Hematopoietic multipotent progenitor cell treated with erythropoietin and hydrocortisone succinate and interleukin-3 and kit ligand, for 8 days (in vitro differentiated cells): Measurements from ENCODE around the gene HAGHL.
"Not testable (repeated sequence)": the region's sequence is repeated elsewhere in the genome, so short reads cannot be mapped to it uniquely, and the experiment has no call there.

Experiments
- DNase-seq: peaks from one replicate; pipeline ENCODE4 v3.0.0-alpha.2; 2015

Gene HAGHL

DNA sequence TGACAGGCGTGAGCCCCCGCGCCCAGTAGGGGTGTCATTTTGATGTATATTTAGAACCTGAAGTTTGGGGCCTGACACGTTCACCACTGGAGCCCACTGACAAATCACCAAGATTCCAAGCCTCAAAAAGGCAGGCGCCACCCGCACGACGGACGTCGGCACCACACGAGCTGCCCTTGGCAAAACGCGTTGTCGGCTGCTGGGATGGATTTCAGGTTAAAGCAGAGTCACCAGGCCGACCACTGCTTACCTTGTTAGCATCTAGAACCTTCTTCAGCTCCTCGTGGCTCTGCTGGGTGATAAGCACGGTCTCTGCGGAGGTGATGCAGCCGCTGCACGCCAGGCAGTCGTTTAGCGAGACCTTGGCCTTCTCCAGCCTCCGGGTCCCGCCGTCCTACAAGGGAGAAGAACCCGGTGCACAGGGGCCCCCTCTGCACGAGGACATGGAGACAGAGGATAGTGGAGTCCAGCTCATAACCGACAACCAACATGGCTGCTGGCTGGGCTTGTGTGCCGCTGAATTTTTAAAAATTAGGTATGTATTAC is 10.1 kb downstream of the HAGHL start:
- no peak for DNase-seq

DNA sequence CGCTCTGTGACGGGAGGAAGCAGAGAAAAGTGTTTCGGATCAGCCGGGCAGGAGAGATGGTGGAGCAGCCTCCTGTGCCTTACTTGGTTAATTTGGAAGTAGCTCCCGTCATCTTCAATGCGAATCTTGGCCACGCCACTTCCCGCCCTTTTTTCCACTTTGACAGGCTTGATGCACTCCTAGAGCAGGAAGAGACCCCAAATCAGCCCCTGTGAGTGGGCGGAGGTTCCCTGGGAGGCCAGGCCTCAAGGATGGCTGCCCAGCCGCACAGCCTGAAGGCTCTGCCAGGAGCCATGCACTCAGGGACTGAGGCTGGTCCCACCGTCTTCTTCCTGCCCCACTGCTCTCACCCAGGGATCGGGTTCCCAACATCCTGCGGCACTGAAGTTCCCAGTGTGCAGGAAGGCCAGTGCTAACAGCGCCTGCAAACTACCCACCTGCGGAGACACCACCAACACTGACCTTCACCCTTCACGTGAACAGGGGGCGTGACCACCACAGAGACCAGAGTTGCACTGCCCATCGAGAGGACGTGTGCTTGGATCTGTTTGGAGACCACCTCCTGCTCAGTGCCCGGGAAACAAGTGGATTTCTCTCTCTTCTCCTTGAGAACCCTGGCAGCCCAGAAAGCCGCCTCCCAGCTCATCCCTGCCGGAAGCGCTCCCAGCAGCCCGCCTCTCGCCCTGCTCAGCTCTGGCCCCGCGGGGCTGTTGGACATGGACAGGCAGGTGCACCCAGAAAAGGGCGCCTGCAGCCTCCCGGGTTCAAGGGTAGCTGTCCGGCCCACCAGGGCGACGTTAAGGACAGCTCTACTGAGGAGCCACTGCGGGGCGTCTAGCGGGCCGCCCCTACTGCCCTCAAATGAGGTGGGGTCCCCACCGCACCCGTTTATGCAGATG is 12.9 kb downstream of the HAGHL start:
- no peak for DNase-seq

DNA sequence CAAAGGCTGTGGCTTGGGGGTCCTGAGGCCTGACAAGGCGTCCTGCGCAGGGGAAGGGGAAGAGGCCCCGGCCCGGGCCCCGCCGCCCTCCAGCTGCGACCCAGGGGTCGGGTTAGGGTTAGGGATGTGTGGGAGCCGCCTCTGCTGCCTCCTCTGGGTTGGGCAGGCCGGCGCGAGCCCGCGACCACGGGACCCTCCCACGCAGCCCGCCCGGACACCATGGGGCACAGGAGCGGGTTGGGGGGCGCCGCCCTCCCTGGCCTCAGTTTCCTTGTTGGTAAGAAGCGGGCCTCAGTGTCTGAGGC is 13.5 kb downstream of the HAGHL start:
- no peak for DNase-seq

DNA sequence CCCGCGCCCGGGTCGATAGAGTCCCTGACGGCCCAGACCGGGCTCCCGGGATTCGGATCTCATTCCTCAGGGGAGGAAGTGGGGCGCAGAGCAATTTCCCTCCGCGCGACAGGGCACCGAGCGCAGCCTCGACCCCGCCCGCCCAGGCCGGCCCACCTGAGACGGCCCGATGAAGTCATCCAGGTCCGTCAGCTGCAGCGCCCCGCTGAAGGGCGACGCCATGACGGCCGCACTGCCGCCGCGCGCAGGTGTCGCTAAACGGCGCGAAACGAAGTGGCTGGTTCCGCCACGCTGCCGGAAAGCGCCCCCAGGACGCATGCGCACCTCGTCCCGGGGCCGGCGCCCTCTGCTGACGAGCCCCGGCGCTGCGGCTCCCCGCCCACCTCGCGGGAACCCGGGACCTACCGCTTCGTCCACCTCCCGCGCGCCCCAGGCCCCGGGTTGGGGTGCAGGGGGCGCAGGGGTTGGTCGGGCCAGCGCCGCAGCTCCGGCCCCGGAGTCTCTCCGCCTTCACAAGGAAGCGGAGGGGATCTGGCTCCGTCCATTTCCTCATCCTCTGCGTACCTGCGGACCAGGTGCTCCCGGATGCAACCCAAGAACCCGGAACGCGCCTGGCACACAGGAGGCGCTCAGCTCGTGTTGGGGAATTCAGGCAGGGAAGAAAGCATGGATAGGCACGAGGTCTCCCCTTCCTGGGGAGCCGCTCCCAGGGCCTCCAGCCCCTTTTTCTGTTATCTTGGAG is 14.0 kb downstream of the HAGHL start, which contains the start of gene CIAO3:
Gene CIAO3 (minus strand): TSS at position 234 of the 742 bp plus-strand sequence. CDS start 12 bp downstream, at position 222.
- DNase-seq = peak; percentile 86

DNA sequence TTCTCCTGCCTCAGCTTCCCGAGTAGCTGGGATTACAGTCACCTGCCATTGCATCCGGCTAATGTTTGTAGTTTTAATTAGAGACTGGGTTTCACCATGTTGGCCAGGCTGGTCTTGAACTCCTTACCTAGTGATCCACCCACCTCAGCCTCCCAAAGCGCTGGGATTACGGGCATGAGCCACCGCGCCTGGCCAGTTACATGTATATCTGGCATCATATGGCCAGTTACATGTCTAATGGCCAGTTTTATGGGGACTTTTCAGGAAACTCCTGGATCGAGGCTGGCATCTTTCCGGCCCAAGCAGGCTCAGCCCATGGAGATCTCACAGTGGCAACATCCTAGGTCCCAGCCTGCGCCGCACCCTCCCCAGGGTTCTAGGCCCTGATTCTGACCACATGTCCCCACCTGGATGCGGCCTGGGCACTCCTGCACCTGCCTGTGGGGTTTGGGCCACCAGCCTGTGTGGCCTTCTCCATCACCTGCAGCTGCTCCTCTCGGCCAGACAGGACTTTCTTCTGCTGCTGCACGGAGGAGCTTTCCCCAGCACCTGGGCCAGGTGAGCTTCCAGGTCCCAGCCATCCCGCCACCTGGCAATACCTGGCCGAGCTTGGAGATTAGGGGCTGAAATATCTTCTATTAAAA is 15.2 kb downstream of the HAGHL start:
- DNase-seq = no peak

DNA sequence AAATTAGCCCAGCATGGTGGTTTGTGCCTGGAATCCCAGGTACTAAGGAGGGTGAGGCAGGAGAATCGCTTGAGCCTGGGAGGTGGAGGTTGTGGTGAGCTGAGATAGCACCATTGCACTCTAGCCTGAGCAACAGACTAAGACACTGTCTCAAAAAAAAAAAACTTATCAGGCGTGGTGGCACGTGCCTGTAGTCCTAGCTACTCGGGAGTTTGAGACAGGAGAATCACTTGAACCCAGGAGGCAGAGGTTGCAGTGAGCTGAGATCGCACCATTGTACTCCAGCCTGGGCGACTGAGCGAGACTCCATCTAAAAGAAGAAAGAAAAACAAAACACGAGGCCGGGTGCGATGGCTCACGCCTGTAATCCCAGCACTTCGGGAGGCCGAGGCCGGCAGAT is 16.0 kb downstream of the HAGHL start:
- peak; percentile 59 for DNase-seq

DNA sequence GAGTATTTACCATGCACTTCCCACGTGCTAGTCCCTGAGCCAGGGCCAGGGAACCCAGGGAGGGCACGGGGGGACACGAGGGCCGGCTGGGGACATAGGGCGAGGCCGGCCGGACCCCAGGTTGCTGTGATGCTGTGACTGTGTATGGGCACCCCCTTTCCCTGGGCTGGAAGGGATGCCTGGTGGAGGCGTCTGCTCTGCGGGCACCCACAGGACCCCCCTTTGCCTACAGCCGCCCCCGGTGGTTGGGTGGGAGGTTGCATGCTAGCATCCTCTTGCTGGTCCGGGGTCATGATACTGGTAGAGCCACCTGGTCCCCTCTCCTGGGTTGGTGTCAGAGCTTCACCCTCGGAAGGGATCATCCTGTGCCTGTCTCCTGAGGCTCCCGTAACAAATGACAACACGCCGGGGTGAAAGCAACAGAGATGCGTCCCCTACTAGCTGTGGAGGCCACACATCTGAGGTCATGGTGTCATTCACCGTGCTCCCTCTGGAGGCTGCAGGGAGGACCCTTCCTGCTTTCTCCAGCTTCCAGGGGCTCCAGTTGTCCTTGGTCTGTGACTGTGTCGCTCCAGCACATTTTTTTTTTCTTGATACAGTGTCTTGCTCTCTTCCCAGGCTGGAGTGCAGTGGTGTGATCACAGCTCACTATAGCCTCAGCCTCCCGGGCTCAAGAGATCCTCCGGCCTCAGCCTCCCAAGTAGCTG is 17.0 kb downstream of the HAGHL start:
- no peak for DNase-seq

DNA sequence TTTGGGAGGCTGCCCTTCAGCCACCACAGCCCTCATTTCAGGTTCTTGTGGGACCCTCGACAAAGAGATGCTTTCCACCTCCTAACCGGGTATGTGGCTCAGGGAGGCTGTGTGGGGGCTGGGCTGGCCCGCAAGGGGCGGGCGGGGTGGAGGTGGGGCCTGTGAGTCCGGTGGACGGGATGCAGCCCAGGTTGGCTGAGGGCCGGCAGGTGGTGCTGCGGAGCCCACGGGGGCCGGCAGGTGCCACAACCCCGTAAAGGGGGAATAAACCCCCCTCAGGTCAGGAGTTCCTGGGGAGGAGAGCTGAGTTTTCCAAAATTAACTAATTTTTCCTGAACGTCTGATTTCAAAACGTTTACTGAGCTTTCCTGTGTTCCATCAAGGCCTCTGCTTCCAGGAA is 18.8 kb downstream of the HAGHL start:
- DNase-seq = no peak

DNA sequence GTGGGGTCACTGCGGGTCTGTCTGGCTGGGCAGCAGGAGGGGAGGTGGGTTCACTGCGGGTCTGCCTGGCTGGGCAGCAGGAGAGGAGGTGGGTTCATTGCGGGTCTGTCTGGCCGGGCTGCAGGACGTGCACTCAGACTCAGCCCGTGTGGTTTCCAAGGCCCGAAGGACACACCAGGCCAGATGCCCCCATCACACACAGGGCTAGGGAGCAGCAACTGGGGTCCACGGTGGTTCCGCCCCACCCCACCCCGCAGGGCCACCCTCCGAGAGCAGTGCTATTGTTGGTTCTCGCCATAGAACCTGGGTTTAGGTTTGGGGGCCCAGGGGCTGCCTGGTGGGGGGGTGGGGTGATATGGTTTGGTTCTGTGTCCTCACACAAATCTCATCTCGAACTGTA is 19.7 kb downstream of the HAGHL start:
- no peak for DNase-seq

DNA sequence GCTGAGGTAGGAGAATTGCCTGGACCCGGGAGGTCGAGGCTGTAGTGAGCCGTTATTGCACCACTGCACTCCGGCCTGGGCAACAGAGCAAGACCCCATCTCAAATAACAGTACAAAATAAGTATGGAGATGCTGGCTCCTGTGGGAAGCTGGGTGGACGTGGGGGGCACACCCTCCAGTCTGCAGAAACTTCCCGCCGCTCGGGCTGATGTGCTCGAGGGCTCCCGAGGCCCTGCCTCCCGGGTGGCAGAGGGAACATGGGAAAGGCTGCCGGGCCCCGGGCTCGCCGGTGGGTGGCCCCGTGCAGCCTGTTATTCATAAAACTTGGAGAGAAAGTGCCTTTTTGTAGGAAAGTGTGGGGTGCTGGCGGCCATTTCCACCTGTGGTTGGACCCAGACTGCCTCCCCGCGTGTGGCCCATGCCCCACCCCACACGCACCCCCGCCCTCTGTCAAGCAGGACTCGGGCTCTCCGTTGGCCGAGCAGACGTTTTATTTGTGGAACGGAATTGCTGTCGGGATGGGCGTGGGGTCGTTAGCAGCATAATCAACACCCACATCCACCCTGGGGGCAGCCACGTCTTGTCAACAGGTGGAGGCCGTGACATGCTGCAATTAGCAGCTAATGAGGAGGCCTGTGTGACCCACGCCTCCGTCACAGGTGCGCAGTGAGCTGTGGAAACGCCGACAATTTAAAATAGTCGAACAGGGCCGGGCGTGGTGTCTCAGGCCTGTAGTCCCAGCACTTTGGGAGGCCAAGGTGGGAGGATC is 21.3 kb downstream of the HAGHL start:
- no peak for DNase-seq

DNA sequence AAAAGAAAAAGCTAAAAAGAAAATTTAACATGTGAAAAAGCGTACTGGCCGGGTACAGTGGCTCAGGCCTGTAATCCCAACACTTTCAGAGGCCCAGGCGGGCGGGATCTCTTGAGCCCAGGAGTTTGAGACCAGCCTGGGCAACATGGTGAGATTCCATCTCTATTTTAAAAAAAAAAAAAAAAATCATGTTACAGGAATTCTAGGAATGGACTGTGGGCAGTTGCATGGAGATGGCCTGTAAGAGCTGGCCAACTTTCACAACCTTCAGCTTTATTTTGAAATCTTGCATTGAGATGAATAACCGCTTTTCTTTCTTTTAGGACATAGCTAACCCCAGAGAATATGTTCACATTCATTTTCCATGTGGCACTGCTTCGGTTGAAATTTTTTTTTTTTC is 22.1 kb downstream of the HAGHL start:
- DNase-seq = no peak

DNA sequence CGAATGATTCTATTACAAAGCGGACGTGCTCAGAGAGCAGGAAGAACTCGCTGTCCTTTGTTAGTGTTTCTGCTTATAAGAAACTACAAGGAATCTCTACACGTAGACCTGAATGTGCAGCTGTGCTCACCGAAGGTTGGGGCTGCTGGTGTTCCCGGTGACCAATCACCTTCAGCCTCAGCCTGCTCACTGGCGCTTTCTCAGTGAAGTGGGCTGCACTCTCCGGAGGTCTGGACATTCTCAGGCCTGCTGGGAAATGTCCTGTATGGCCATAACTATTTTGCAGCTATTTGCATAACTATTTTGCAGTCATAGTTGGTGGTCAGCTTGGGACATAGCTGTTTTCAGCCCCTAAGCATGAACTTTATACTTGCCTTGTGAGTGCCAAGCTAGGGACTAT is 23.6 kb downstream of the HAGHL start:
- DNase-seq = no peak

DNA sequence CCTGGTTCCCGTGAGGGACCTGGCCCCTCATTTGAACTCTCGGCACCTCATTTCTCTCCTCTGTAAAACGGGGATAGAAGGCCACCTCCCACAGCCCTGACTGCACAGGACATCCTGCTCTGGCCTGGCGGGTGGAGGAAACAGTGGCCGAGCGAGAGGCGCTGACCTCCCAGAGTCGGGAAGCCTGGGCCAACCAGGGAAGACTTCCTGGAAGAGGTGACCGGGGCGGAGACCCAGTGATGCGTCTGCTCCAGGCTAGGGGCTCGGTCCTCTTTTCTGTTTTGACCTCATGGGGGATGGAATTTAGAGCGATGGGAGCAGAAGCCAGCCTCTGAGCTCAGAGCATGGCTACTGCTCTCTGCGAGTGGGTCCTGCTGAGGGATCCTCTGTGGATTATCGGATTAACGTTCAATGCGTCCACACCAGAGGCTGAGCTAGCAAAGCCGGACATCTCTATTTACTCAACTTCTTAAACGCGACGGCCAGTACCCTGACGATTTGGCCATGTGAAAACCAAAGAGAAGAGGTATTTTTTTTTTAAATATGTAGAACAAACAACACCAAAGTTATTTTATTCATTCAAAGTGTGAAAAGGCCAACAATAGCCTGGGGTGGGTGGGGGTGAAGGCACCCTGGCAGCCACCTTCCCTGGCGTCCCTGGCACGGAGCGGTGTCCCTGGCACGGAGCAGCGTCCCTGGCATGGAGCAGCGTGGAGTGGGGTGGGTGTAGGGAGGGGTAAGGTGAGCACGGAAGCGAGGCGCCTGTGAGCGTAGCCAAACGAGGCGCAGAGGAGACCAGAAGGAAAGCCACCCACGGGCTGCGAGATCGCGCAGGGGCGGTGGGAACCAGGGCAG is 24.5 kb downstream of the HAGHL start:
- DNase-seq = no peak

DNA sequence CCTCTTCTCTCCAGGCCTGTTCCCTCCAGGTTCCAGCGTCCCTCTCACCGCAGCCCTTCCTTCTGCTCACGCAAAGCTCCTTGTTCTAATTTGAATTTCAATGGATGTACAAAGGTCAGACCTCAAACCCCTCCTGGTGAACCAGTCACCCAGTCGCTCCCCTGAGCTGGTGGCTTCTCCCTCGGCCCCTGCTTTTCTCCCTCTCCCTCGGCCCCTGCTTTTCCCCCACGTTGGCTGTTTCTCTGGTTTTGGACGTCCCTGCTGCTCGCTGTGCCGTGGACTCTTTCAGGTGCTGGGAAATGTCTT is 25.1 kb downstream of the HAGHL start:
- DNase-seq = no peak

DNA sequence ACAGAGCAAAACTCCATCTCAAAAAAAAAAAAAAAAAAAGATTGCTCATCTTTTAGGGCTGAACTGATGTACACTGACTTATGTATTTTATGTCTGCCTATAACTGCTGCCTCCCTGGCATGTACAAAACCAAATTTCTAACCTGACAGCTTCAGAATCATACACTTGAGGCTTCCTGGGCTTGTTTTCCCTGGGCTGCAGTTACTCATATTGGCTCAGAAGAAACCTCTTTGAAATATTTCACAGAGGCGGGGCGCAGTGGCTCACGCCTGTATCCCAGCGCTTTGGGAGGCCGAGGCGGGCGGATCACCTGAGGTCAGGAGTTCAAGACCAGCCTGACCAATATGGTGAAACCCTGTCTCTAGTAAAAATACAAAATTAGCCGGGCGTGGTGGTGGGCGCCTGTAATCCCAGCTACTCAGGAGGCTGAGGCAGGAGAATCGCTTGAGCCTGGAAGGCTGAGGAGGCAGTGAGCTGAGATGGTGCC is 27.3 kb downstream of the HAGHL start:
- DNase-seq = not testable (repeated sequence)

DNA sequence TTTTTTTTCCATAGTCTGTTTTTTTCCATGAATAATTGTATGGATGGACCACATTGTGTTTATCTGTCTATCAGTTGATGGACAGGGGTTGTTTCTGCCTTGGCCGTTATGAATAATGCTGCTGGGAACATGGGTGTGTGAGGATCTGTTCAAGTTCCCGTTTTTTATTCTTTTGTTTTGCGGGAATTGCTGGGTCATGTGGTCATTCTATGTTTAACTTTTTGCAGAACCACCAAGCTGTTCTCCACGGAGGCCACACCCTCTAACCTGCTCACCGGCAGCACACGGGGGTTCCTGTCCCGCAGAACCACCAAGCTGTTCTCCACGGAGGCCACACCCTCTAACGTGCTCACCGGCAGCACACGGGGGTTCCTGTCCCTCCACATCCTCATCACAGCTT is 27.8 kb downstream of the HAGHL start:
- DNase-seq = no peak

DNA sequence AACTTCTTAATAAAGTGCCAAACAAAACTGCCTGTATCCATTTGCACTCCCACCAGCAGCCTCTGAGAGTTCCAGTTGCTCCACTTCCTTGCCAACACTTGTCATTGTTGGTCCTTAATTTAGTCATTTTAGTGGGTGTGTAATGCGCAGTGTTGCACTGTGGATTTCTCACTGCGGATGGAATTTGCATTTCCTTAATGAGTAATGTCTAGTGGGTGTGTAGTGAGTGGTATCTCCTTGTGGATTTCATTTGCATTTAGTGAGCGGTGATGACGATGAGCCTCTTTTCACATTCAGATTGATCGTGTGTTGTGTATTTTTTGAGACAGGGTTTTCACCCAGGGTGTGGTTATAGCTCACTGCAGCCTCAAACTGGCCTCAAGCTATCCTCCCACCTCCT is 29.5 kb downstream of the HAGHL start:
- DNase-seq = no peak

DNA sequence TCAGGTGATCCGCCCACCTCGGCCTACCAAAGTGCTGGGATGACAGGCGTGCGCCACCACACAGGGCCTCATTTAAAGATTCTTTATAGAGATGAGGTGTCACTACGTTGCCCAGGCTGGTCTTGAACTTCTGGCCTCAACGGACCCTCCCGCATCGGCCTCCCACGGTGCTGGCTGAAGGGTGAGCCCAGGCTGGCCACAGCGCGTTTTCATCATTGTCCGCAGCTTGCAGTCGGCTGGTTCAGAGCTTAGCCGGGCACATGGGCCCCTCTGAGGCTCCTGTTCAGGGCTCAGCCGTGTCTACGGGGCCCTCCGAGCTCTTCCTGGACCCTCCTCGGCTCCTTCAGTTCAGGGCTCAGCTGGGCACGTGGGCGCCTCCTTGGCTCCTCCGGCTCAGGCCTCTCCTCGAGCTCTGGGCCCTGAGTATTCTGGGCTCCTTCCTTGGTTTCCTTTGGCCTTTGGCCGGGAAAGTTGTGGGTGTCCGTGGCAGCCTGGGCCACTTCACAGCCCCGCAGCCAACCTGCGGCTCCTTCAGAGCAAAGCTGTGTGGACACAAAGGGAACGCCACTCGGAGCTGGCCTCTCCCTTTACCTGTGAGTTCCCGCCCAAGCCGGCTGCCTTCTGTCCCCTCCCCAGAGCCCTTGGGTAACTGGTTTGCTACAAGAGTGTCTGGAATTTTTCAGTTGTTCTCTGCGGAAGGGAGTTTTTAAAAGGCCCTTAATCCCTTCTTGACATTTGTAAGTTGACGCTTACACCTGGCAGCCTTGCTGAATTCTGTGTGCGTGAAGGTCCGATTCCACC is 32.4 kb downstream of the HAGHL start:
- DNase-seq = no peak

DNA sequence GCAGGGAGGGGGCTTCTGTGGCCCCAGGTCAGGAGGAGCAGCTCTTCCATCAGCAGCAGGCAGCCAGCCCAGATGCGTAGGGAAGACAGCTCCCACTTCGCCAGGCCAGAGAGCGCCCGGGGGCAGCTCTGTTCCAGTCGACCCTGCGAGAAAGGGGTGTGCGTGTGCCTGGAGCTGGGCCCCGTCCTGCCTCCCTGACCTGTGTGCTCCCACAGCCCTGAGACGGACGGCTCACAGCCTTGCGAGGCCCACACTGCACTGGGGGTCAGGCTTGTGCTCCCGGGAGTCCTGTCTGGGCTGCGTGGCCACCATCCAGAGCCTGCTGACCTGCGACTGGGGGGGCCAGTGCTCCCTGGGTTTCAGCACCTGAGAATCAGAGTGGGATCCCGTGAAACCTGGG is 33.2 kb downstream of the HAGHL start:
- DNase-seq = no peak
